Sigmoid colon (tissue), 4 donors: ENCODE data around the gene MAMSTR.

Experiments
- EP300 ChIP-seq, 4 donors: sonication (generic); formaldehyde crosslinking; IDR thresholded peaks; one replicate each; pipeline ENCODE4 v1.6.1; 2017; ENCODE audit warnings: antibody characterized with exemption in 4 of 4
- POLR2A ChIP-seq, 2 donors: fragments of 450-650 bp; IDR thresholded peaks; one replicate each; pipeline ENCODE4 v1.6.1; 2016; ENCODE audit warnings: antibody characterized with exemption in 2 of 2, mild to moderate bottlenecking in 2 of 2, moderate library complexity in 2 of 2
- POLR2AphosphoS5 ChIP-seq, 4 donors: sonication (generic); formaldehyde crosslinking; IDR thresholded peaks; one replicate each; pipeline ENCODE4 v1.6.1; 2017; ENCODE audit warnings: antibody characterized with exemption in 4 of 4
- TF ChIP-seq, protein P1 (sequence below), 4 experiments: fragments of 450-650 bp in 3 of 4; fragments of 200-600 bp in 1 of 4; IDR thresholded peaks; one replicate each; pipeline ENCODE4 v1.5.1; 2016 to 2019; ENCODE audit warnings: antibody characterized with exemption in 4 of 4, mild to moderate bottlenecking in 3 of 4, moderate library complexity in 2 of 4

DNA sequence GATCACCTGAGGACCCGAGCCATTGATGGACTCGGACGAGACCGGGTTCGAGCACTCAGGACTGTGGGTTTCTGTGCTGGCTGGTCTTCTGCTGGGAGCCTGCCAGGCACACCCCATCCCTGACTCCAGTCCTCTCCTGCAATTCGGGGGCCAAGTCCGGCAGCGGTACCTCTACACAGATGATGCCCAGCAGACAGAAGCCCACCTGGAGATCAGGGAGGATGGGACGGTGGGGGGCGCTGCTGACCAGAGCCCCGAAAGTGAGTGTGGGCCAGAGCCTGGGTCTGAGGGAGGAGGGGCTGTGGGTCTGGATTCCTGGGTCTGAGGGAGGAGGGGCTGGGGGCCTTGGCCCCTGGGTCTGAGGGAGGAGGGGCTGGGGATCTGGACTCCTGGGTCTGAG lies 36.7 kb upstream of the MAMSTR start:
- TF ChIP-seq EP300 (IDR thresholded peaks at IDR 0.05) (no peak), POLR2A (IDR thresholded peaks at IDR 0.05) (no peak), POLR2AphosphoS5 (IDR thresholded peaks at IDR 0.05) (no peak)
- TF ChIP-seq, protein P1, sequence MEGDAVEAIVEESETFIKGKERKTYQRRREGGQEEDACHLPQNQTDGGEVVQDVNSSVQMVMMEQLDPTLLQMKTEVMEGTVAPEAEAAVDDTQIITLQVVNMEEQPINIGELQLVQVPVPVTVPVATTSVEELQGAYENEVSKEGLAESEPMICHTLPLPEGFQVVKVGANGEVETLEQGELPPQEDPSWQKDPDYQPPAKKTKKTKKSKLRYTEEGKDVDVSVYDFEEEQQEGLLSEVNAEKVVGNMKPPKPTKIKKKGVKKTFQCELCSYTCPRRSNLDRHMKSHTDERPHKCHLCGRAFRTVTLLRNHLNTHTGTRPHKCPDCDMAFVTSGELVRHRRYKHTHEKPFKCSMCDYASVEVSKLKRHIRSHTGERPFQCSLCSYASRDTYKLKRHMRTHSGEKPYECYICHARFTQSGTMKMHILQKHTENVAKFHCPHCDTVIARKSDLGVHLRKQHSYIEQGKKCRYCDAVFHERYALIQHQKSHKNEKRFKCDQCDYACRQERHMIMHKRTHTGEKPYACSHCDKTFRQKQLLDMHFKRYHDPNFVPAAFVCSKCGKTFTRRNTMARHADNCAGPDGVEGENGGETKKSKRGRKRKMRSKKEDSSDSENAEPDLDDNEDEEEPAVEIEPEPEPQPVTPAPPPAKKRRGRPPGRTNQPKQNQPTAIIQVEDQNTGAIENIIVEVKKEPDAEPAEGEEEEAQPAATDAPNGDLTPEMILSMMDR (IDR thresholded peaks at IDR 0.05): no peak
